Hepatocyte (in vitro differentiated cells): Measurements from ENCODE around the gene HRCT1. TPM values are rescaled to one million over a fixed set of nuclear protein-coding genes. Genes with fewer than 3 reads are reported as not detected.

ENCODE experiments used
- DNase-seq: peaks from one replicate; pipeline ENCODE4 v3.0.0-alpha.2; 2016; ENCODE audit warnings: low spot score
- H2AFZ ChIP-seq: fragments of 200-600 bp; sonication (generic); 2 replicates; pipeline ENCODE4 v1.6.0; 2016; ENCODE audit warnings: antibody characterized with exemption, mild to moderate bottlenecking
- H3K27ac ChIP-seq: fragments of 200-600 bp; sonication (generic); 2 replicates; pipeline ENCODE4 v1.5.1; 2016; ENCODE audit warnings: mild to moderate bottlenecking
- H3K27me3 ChIP-seq: fragments of 200-600 bp; sonication (generic); 2 replicates; pipeline ENCODE4 v1.6.1; 2016
- H3K36me3 ChIP-seq: fragments of 200-600 bp; sonication (generic); replicated peaks from 2 replicates; pipeline ENCODE4 v1.5.1; 2016; ENCODE audit warnings: low read depth; ENCODE audit not compliant: insufficient read depth
- H3K4me1 ChIP-seq: fragments of 200-600 bp; sonication (generic); 2 replicates; pipeline ENCODE4 v1.5.1; 2016; ENCODE audit warnings: mild to moderate bottlenecking, moderate library complexity; ENCODE audit not compliant: insufficient read depth
- H3K4me2 ChIP-seq: fragments of 200-600 bp; sonication (generic); 2 replicates; pipeline ENCODE4 v1.6.0; 2016
- H3K4me3 ChIP-seq: fragments of 200-600 bp; sonication (generic); 2 replicates; pipeline ENCODE4 v1.5.1; 2016; ENCODE audit warnings: mild to moderate bottlenecking
- H3K79me2 ChIP-seq: fragments of 200-600 bp; sonication (generic); 2 replicates; pipeline ENCODE4 v1.6.0; 2017; ENCODE audit warnings: mild to moderate bottlenecking
- H3K9me2 ChIP-seq: fragments of 200-600 bp; sonication (generic); replicated peaks from 2 replicates; pipeline ENCODE4 v1.6.0; 2017; ENCODE audit warnings: mild to moderate bottlenecking; ENCODE audit not compliant: insufficient read depth
- H3K9me3 ChIP-seq: fragments of 200-600 bp; sonication (generic); 2 replicates; pipeline ENCODE4 v1.5.1; 2016; ENCODE audit warnings: low read depth, mild to moderate bottlenecking
- H4K20me1 ChIP-seq: fragments of 200-600 bp; sonication (generic); 2 replicates; pipeline ENCODE4 v1.6.0; 2016; ENCODE audit warnings: mild to moderate bottlenecking; ENCODE audit not compliant: insufficient read depth, poor library complexity, severe bottlenecking
- EZH2 ChIP-seq: fragments of 200-600 bp; sonication (generic); IDR thresholded peaks from 2 replicates; pipeline ENCODE4 v1.6.1; 2016; ENCODE audit warnings: antibody characterized with exemption, mild to moderate bottlenecking, borderline replicate concordance
- EZH2phosphoT487 ChIP-seq: fragments of 200-600 bp; sonication (generic); IDR thresholded peaks from one replicate; pipeline ENCODE4 v1.6.1; 2018; ENCODE audit warnings: antibody characterized with exemption, mild to moderate bottlenecking, low read depth, moderate library complexity; ENCODE audit not compliant: unreplicated experiment, severe bottlenecking
- WGBS: methylation state at CpG from one replicate; pipeline ENCODE4 v1.1.6; 2016; ENCODE audit warnings: low lambda C conversion rate; ENCODE audit errors: missing lambda C conversion rate; 5-methylcytosine and 5-hydroxymethylcytosine counted together
- polyA plus RNA-seq: library from polyadenylated mRNA; unstranded; fragments of >200 nt; fragmentation: Nextera tagmentation; extraction: Ambion mirVana; gene quantifications from 2 replicates; pipeline ENCODE4 v1.2.1, GENCODE V29; 2016
- total RNA-seq: library from RNA; depleted of rRNA; stranded (reverse); fragments of >200 nt; gene quantifications from 2 replicates; pipeline ENCODE4 v1.2.3, GENCODE V29; 2014
- TF ChIP-seq, protein P1 (sequence below): fragments of 200-600 bp; sonication (generic); IDR thresholded peaks from 2 replicates; pipeline ENCODE4 v1.5.1; 2016; ENCODE audit warnings: antibody characterized with exemption, mild to moderate bottlenecking; ENCODE audit not compliant: poor library complexity

The HRCT1 gene
- total and polyA plus RNA-seq, 2 experiments from 2014 or later: 0.90 to 1.8 TPM

- H3K9me3 ChIP-seq: no peaks in the 10 kb centered on the region
- H4K20me1 ChIP-seq: no peaks in the 10 kb centered on the region
- no peak overlapping the region for H3K4me3 ChIP-seq
- H3K27ac ChIP-seq: peak overlapping the region; percentile 44
- TF ChIP-seq EZH2: no peak
- no peak for TF ChIP-seq EZH2phosphoT487
- TF ChIP-seq, protein P1, sequence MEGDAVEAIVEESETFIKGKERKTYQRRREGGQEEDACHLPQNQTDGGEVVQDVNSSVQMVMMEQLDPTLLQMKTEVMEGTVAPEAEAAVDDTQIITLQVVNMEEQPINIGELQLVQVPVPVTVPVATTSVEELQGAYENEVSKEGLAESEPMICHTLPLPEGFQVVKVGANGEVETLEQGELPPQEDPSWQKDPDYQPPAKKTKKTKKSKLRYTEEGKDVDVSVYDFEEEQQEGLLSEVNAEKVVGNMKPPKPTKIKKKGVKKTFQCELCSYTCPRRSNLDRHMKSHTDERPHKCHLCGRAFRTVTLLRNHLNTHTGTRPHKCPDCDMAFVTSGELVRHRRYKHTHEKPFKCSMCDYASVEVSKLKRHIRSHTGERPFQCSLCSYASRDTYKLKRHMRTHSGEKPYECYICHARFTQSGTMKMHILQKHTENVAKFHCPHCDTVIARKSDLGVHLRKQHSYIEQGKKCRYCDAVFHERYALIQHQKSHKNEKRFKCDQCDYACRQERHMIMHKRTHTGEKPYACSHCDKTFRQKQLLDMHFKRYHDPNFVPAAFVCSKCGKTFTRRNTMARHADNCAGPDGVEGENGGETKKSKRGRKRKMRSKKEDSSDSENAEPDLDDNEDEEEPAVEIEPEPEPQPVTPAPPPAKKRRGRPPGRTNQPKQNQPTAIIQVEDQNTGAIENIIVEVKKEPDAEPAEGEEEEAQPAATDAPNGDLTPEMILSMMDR: no peak
- no peaks in the 10 kb centered on the region for H3K36me3 ChIP-seq
- WGBS: 86% methylated on average over 1 of the region's 1 CpG
- peaks cover 23% of the 10 kb centered on the region for H3K4me1 ChIP-seq
- no peaks in the 10 kb centered on the region for H3K27me3 ChIP-seq
- DNase-seq: no peak
- H3K9me2 ChIP-seq: no peaks in the 10 kb centered on the region
- H3K4me2 ChIP-seq: no peak overlapping the region
- H3K79me2 ChIP-seq: no peaks in the 10 kb centered on the region
- H2AFZ ChIP-seq: peak overlapping the region; percentile 11
Measured at GRCh38 chr9:35923598-35923926, 17.6 kb downstream of the HRCT1 start.

- H3K4me2 ChIP-seq: no peak overlapping the region
- no peaks in the 10 kb centered on the region for H3K79me2 ChIP-seq
- H3K9me3 ChIP-seq: no peaks in the 10 kb centered on the region
- no peak overlapping the region for H3K4me3 ChIP-seq
- no peaks in the 10 kb centered on the region for H3K36me3 ChIP-seq
- 70% methylated on average over 9 of the region's 9 CpGs for WGBS
- no peak for TF ChIP-seq EZH2phosphoT487
- TF ChIP-seq, protein P1: no peak
- no peak for TF ChIP-seq EZH2
- peak overlapping the region; percentile 44 for H3K27ac ChIP-seq
- peak overlapping the region; percentile 11 for H2AFZ ChIP-seq
- H3K9me2 ChIP-seq: no peaks in the 10 kb centered on the region
- H3K27me3 ChIP-seq: no peaks in the 10 kb centered on the region
- H3K4me1 ChIP-seq: peaks cover 17% of the 10 kb centered on the region
- no peaks in the 10 kb centered on the region for H4K20me1 ChIP-seq
- DNase-seq: peak; percentile 57
Measured at GRCh38 chr9:35923927-35924763, 18.1 kb downstream of the HRCT1 start.

DNA sequence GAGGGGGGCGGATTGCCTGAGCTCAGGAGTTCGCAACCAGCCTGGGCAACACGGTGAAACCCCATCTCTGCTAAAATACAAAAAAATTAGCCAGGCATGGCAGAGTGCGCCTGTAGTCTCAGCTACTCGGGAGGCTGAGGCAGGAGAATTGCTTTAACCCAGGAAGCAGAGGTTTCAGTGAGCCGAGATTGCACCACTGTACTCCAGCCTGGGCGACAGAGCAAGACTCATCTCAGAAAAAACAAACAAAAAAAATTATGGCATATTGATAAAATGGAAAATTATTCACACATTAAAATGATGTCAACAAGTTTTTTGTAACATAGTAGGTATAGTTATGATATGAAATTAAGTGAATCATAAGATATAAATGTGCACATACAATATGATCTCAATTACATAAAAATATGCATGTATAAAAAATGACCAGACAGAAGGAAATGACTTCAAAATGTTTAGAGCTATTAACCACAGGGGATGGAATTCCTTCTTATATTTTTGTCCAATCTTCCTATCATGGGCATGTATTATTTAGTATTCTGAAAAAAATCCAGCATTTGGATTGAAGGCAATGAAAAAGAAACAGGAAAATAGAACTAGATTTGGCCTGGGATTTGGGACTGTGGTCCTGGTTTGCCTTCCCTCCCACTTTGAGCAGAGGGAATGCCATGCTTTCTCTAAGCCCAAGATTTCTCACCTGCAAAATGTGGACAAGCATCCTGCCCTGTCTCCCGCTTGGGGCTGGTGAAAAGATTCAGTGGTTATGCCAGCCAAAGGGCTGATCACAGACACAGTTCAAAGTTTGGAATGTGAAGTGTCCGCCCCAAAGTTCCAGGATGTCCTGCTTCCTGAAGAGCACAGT, 22.8 kb downstream of the HRCT1 start:
- H3K4me2 ChIP-seq: no peak overlapping the region
- no peaks in the 10 kb centered on the region for H3K79me2 ChIP-seq
- H3K27me3 ChIP-seq: no peaks in the 10 kb centered on the region
- no peak overlapping the region for H2AFZ ChIP-seq
- no peaks in the 10 kb centered on the region for H4K20me1 ChIP-seq
- no peak overlapping the region for H3K27ac ChIP-seq
- TF ChIP-seq EZH2phosphoT487 (no peak), EZH2 (no peak)
- TF ChIP-seq, protein P1: no peak
- no peaks in the 10 kb centered on the region for H3K36me3 ChIP-seq
- WGBS: 86% methylated on average over 9 of the region's 9 CpGs
- no peaks in the 10 kb centered on the region for H3K9me3 ChIP-seq
- H3K4me1 ChIP-seq: peaks cover 2% of the 10 kb centered on the region
- no peak overlapping the region for H3K4me3 ChIP-seq
- no peak for DNase-seq
- H3K9me2 ChIP-seq: no peaks in the 10 kb centered on the region
